Stimulated activated CD4-positive, alpha-beta T cell treated with anti-CD3 and anti-CD28 coated beads, Interleukin-4, amount 100 ng/mL, for 1 hour (primary cell): ENCODE results near the gene OR4M1.
"Not testable (repeated sequence)": the region's sequence is repeated elsewhere in the genome, so short reads cannot be mapped to it uniquely, and the experiment has no call there.

Experiments used
- DNase-seq: peaks from one replicate; pipeline ENCODE4 v3.0.0-alpha.2; 2020

The OR4M1 gene

GRCh38 chr14:19773204-19773603, at the start of gene OR4M1:
Gene OR4M1, plus strand, starts transcription at chr14:19773504. Its CDS starts 6,819 bp downstream, at chr14:19780323.
- not testable (repeated sequence) for DNase-seq

- no peak for DNase-seq
Measured at GRCh38 chr14:19729359-19729758, 43.9 kb upstream of the OR4M1 start.

- DNase-seq = no peak
Measured at GRCh38 chr14:19729763-19730162, 43.5 kb upstream of the OR4M1 start.

- not testable (repeated sequence) for DNase-seq
Measured at GRCh38 chr14:19733893-19734292, 39.4 kb upstream of the OR4M1 start.

- DNase-seq = no peak
Measured at GRCh38 chr14:19743256-19743655, 30.0 kb upstream of the OR4M1 start, which contains the start of gene OR4Q3. Gene OR4Q3, plus strand, starts transcription at chr14:19743571.

GRCh38 chr14:19752316-19752715, 21.0 kb upstream of the OR4M1 start:
- not testable (repeated sequence) for DNase-seq

GRCh38 chr14:19754172-19754571, 19.1 kb upstream of the OR4M1 start:
- no peak for DNase-seq

- not testable (repeated sequence) for DNase-seq
Measured at GRCh38 chr14:19771491-19771890, 1.8 kb upstream of the OR4M1 start.

GRCh38 chr14:19771895-19772430, 1.3 kb upstream of the OR4M1 start:
- DNase-seq = no peak

GRCh38 chr14:19772454-19772853, 850 bp upstream of the OR4M1 start:
- not testable (repeated sequence) for DNase-seq

GRCh38 chr14:19775587-19775986, 2.3 kb downstream of the OR4M1 start:
- no peak for DNase-seq

GRCh38 chr14:19785848-19786247, 12.5 kb downstream of the OR4M1 start:
- not testable (repeated sequence) for DNase-seq

GRCh38 chr14:19787318-19787717, 14.0 kb downstream of the OR4M1 start:
- not testable (repeated sequence) for DNase-seq

- not testable (repeated sequence) for DNase-seq
Measured at GRCh38 chr14:19788150-19788549, 14.8 kb downstream of the OR4M1 start.

GRCh38 chr14:19796520-19797108, 23.3 kb downstream of the OR4M1 start:
- DNase-seq = not testable (repeated sequence)

GRCh38 chr14:19799880-19800279, 26.6 kb downstream of the OR4M1 start:
- DNase-seq = no peak

GRCh38 chr14:19800282-19801117, 27.2 kb downstream of the OR4M1 start:
- DNase-seq = no peak

GRCh38 chr14:19801118-19801464, 27.8 kb downstream of the OR4M1 start:
- DNase-seq = no peak

- not testable (repeated sequence) for DNase-seq
Measured at GRCh38 chr14:19803470-19803869, 30.2 kb downstream of the OR4M1 start, which contains the start of gene OR4N2. Gene OR4N2, plus strand, starts transcription at chr14:19803770. Its CDS starts 23,679 bp downstream, at chr14:19827449.

- DNase-seq = not testable (repeated sequence)
Measured at GRCh38 chr14:19813171-19813920, 40.0 kb downstream of the OR4M1 start.

- DNase-seq = not testable (repeated sequence)
Measured at GRCh38 chr14:19819879-19820278, 46.6 kb downstream of the OR4M1 start.

GRCh38 chr14:19821016-19821415, 47.7 kb downstream of the OR4M1 start:
- not testable (repeated sequence) for DNase-seq

- no peak for DNase-seq
Measured at GRCh38 chr14:19823178-19823577, 49.9 kb downstream of the OR4M1 start.
